Femur (tissue), 1 donor: ENCODE data around the gene PRKCD.

ENCODE experiments used
- DNase-seq: peaks from one replicate; pipeline ENCODE4 v3.0.0-alpha.2; 2017

PRKCD gene

GRCh38 chr3:53171827-53172505 lies 11.0 kb downstream of the PRKCD start:
- no peak for DNase-seq

DNA sequence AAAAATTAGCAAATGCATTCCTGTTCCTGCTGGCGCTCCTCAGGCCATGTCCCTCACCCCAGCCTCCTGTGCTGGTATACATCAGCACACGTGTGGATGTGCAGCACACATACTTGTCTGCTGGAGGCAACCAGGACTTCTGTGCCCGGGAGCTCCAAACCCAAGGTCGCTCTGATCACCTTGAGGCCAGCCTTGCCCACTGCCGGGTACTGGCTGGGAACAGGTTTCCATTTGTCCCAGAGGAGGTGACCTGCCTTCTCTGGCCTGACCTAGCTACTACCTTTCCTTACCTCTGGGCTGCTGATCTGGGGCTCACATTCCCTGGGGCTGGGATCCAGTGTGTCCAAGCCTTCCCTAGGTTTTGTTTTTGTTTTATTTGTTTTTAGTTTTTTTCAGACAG lies 12.1 kb downstream of the PRKCD start:
- no peak for DNase-seq

DNA sequence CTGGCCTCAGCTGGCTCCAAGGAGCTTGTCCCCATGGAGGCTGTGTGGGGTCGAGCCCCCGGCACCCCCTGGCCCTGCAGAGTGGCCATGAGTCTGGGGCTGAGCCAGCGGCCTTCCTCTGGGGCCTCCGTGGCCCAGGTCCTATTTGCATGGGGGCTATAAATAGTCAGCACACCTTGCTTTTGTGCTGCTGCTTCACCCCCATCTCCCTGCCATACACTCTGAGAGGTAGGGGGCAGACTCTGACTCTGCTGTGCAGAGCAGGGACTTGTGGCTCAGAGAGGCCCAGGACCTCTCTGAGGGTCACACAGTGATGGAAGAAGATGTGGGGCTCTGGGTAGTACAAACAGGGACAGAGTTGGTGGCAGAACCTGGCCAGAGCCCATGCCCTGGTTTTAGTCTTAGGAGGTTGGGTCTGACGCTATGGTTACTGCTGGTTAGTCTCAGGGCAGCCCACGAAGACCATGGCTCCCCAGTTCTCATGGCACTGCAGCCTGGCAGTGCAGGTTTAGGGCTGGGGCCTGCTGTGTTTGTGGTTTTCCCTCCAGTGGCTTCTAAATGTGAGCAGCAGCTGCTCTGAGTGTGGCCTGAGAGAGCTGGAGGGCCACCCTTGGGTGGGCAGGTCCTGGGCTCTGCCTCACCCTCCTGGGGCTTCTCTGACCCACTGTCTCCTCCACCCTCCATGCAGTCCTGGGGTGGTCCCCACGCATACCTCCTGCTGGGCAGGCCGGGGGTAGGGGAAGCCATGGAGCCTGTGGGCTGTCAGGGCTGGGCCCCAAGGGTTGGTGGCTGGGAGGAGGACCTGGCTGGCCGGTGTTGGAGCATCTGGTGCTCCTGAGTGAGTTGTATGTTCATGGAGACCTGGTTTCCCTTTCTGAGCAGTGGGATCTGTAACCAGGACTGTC lies 13.6 kb downstream of the PRKCD start:
- DNase-seq = no peak

DNA sequence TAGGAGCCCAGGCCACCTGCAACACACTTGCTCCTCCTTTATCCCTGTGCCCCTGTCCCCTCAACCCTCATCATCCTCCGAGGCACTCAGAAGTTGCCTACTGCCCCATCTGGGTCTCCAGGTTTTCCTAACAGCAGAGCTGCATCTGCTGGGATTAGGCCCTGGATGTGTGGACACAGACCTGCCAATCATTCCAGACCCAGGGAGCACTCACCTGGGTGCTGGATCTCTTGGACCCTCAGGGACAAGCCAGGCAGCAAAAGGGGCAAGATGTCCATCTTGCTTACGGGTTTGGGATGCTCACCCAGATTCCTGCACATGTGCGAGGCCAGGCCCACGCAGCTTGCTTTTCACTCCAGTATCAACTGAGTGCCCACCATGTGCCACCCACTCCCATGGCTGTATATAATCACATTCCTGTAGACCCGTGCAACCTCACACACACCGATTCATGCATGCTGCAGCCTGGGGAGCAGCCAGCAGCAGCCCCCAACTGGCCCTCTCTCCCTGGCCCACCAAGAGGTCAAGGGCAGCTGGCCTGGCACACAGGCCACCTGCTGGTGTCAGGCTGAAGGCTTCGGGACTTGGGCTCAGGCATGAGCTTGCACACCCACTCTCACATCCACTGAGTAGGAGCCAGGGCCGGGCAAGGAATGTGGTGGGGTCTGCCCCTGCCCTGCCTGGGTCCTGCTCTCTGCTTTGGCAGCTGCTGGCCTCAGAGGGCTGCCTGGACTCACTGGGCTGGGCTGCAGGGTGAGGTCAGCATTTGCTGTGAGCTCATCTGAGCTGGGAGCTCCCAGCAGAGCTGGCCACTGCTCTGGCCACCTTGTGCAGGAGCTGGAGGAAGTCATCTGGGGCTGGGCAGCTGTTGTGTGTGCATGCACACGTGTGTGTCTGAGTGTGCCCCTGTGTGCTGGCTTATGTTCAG lies 14.9 kb downstream of the PRKCD start:
- DNase-seq = no peak

DNA sequence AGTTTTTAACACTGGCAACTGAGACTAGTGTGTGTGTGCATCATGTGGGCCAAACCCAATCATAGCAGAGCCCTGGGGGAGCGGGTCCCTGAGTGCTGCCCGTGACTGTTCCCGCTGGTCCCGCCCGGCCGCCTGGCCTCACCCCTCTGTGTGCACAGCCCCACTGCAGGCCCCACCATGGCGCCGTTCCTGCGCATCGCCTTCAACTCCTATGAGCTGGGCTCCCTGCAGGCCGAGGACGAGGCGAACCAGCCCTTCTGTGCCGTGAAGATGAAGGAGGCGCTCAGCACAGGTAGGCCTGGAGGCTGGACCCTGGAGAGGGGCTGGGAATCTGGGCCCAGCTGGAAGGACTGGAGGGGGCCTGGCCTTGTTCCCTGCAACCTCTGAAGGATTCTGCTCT lies 17.2 kb downstream of the PRKCD start:
- no peak for DNase-seq

GRCh38 chr3:53179580-53179979 lies 18.6 kb downstream of the PRKCD start:
- DNase-seq = no peak

- DNase-seq = no peak
Observed at GRCh38 chr3:53180305-53181023, 19.5 kb downstream of the PRKCD start.

DNA sequence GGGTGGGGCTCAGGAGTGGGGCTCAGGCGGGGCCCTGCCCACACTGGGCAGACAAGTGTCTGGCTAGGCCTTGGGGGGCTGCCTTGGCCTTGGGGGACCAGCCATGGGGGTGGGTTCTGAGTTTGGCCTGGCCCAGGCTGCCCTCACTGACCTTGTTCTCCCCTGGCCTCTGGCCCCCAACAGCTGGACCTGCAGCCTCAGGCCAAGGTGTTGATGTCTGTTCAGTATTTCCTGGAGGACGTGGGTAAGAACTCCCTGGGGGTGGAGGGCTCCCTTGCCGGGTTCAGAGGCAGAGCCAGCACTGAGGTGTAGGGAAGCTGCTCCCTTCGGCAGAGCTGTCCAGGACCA lies 20.0 kb downstream of the PRKCD start:
- DNase-seq = no peak

- no peak for DNase-seq
Observed at GRCh38 chr3:53181528-53181927, 20.5 kb downstream of the PRKCD start.

DNA sequence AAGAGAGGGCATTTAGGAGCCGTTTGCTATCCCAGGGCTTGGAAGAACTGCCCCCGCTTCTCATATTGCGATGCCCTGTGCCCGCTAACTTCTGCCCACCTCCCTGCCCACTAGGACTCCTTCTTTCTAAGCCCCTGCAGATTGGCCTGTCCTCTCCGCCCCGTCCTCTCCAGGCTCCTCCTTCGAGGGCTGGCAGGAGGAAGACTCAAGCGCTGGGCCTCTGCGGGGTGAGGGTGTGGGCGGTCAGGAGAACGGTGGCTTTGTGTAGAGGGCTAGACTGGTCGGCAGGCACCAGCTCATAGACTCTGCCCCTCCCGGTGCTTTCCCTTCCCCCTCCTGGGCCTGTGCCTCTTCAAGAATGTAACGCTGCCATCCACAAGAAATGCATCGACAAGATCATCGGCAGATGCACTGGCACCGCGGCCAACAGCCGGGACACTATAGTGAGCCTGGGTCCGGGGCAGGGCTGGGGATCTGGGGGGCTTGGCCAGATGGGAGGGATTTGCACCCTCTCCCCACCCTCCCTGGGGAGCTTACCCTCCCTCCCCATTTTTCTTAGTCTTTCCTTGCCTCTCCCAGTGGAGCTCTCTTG lies 21.9 kb downstream of the PRKCD start:
- no peak for DNase-seq

DNA sequence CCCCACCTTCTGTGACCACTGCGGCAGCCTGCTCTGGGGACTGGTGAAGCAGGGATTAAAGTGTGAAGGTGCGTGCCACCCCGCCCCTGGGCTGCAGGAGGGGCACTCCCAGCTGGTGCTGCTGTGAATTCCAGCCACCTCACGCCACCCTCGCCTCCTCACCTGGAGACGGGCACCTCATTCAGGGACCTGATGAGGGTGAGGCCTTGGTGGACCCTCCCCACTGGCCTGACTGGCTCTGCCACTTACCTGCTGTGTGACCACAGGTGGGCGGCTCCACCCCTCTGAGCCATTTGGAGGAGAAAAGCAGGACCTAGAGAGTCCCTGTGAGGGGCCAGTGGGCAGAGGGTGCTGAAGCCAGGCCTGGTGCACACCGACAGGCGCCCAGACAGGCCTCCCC lies 22.5 kb downstream of the PRKCD start:
- DNase-seq = no peak

DNA sequence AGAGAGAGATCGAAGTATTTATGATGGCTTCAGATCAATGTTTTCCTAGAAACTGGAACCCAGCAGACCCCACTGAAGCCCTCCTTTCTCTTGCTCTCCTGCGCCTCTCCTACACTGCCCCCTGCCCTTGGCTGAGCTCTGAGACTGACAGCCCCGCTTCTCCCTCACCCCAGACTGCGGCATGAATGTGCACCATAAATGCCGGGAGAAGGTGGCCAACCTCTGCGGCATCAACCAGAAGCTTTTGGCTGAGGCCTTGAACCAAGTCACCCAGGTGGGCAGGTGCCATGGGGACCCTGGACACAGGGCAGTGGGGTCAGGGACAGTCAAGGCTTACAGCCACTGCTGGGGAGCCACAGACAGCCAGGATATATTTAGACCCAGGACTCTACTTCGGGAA lies 23.7 kb downstream of the PRKCD start:
- no peak for DNase-seq

- DNase-seq = peak; percentile 9
Observed at GRCh38 chr3:53185761-53186465, 24.9 kb downstream of the PRKCD start.

DNA sequence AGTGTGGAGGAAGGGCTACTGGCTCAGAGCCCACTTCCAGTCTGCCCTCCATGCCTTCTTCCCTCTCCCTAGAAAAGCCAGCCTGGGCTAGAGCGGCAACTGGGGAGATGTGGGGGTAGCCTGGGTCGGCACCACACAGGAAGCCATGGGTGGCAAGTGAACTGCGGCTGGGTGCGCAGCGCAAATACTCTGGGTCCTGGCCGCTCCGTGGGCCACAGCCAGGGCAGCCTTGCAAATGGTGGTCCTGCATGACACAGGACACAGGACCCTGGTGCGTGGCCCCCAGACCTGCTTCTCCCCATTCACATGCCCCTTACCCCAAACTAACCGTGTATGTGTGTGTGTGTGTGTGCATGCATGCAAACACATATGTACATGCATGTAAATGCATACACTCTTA lies 25.7 kb downstream of the PRKCD start:
- DNase-seq = peak; percentile 6

DNA sequence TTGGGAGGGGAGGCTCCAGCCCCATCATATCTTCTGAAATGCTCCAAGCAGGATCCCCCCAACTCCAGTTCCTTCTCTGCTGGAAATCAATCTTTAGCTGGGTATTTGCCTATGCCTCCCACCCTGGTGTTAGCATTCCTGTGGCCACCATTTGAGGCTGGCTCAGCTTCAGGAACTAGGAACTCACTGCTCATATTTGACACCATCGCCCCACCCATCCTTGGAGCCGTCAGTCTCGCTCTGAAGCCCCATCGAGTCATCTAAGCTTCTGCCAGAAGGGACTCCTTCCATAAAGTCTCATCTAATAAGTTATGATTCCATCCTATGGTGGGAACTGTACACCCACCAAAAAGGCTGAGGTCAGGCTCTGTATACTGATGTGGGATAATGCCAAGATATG lies 26.4 kb downstream of the PRKCD start:
- DNase-seq = peak; percentile 36

DNA sequence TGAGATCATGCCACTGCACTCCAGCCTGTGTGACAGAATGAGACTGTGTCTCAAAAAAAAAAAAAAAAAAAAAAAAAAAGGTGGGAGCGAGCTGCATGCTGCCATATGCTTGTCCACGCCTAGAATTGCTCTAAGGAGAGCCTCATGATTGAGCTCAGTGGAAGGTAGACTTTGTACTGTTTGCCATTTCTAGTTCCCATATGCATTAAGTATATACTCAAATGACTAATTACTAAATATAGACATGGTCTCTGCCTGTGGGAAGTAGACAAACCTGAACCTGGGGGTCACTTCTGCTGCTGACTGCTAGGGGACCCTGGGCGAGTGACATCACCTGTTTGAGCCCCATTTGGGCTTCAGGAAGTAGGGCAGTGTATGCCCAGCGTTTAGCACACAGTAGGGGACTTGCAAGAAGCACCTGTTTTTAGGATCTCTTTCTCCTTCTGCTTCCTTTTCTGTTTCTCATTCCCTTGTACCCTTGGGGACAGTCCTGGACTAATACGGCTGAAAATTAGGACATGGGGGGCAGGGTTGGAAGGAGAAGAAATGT lies 27.2 kb downstream of the PRKCD start:
- DNase-seq = no peak

DNA sequence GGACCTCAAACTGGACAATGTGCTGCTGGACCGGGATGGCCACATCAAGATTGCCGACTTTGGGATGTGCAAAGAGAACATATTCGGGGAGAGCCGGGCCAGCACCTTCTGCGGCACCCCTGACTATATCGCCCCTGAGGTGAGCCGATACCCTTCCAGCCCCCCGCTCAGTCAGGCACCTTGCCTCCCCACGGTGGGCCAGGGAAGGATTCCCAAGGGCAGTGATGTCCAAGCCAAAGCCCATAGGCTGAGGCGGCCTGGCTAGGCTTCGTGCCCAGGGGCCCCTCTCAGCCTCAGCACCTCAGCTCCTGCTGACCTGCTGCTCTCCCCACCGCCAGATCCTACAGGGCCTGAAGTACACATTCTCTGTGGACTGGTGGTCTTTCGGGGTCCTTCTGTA lies 27.7 kb downstream of the PRKCD start:
- DNase-seq = peak; percentile 9

- peak; percentile 8 for DNase-seq
Observed at GRCh38 chr3:53189276-53189675, 28.3 kb downstream of the PRKCD start.

DNA sequence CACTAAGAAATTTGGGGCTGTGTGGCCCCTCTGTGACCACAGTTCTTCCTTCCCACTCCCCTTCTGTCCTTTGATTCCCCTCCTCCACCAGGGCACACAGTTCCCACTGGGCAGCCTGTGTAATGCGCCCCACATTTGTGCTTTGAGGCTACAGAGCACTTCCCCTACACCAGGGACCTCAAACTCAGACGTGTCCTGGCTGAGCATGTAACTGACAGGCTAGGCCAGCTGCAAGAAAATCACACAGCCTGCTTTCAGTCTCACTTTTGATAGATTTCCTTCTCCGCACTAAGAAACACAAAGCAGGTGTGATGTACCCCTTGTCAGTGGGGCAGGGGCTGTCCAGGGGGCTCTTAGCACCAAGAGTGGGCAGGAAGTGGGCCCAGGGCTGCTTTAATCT lies 29.6 kb downstream of the PRKCD start:
- no peak for DNase-seq

DNA sequence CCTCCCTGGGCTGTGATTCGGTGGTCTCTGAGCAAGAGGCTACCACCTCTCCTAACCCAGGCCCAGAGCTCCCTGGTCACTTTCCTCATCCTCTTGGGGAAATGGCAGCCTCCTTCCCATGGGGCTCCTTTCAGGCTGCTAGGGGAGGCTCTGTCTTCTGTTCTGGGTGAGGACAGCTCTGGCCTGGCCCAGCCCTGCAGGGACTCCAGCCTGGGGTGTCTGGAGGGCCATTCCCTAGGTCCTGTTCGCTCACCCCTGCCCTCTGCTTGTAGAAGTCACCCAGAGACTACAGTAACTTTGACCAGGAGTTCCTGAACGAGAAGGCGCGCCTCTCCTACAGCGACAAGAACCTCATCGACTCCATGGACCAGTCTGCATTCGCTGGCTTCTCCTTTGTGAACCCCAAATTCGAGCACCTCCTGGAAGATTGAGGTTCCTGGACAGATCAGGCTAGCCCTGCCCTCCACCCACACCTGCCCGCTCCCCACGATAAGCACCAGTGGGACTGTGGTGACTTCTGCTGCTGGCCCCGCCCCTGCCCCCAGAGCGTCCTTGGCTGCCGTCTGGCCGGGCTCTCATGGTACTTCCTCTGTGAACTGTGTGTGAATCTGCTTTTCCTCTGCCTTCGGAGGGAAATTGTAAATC lies 30.9 kb downstream of the PRKCD start:
- peak; percentile 15 for DNase-seq

- DNase-seq = peak; percentile 16
Observed at GRCh38 chr3:53192608-53193007, 31.6 kb downstream of the PRKCD start.
